VCaP (cell line): ENCODE data around the gene SERPINA9.
"Not testable (repeated sequence)": the region's sequence is repeated elsewhere in the genome, so short reads cannot be mapped to it uniquely, and the experiment has no call there.

Source experiments
- H3K27ac ChIP-seq: fragments of 450-650 bp; 2 replicates; pipeline ENCODE4 v1.5.1; 2017
- CTCF ChIP-seq: fragments of 450-650 bp; conservative IDR thresholded peaks from 2 replicates; pipeline ENCODE4 v1.5.1; 2017; ENCODE audit warnings: mild to moderate bottlenecking, moderate library complexity

The SERPINA9 gene

GRCh38 chr14:94515856-94516255 lies 39.9 kb upstream of the SERPINA9 start:
- no peak for TF ChIP-seq CTCF
- H3K27ac ChIP-seq, result no peak overlapping the region

DNA sequence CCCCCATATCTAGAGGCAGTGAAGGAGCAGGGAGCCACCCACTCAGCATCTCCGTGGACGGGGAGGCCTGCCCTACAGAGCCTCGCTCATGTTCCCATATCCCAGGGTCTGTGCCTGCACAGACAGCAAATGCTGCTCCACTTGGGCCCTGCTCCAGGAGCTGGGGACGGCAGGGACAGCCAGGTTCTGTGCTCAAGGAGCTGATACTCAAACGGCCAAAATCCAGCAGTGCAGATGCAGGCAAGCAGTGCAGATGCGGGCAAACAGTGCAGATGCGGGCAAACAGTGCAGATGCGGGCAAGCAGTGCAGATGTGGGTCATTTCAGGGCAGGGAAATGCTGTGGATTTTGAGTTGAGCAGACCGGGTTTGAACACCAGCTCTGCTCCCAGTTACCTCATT lies 39.4 kb upstream of the SERPINA9 start:
- TF ChIP-seq CTCF, result no peak
- no peak overlapping the region for H3K27ac ChIP-seq

DNA sequence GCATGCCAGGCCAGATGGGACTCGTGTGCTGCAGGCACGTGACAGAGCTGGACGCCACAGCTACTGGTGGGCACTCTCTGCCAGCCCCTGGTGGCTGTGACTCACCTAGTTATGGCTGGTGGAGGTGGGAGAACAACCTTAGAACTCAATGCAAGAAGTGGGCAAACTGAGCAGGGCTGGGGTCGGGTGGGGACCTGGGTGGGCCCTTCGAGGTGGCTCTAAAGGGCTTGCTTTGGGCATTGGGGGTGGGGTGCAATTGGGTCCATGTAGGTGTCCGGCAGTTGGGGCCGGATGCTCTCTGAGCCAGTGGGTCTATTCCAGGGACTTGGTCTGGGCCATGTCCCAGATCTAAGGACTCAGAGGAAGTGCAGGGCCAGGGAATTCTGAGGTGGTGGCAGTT lies 38.4 kb upstream of the SERPINA9 start:
- H3K27ac ChIP-seq, result no peak overlapping the region
- no peak for TF ChIP-seq CTCF

- H3K27ac ChIP-seq, result not testable (repeated sequence)
These were observed 34.5 kb upstream of the SERPINA9 start for GRCh38 chr14:94510481-94510880.

GRCh38 chr14:94509356-94509755 lies 33.4 kb upstream of the SERPINA9 start, which contains the start of gene SERPINA12:
Gene SERPINA12, minus strand, starts transcription at chr14:94509469. Its CDS starts 11,072 bp downstream, at chr14:94498397.
- H3K27ac ChIP-seq, result no peak within 1 kb of the TSS
- TF ChIP-seq CTCF, result no peak

DNA sequence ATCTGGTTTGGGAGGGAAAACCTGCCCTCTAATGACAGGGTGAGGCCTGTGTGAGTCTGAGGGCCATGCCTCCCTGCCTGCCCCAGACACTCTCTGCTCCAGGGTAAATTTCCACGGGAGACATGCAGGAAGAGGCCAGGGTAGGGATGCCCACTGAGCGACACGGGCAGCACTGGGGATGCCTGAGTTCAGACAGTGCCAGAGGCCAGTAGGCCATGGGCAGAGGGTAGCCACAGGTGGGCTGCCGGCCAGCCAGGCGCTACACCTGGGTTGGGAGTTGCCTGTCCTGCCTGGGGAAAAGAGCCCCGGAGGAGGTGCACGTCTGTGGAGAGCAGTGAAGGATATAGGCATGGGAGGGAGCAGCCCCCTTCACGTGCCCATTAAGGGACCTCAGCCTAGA lies 29.6 kb upstream of the SERPINA9 start:
- TF ChIP-seq CTCF, result no peak
- no peak overlapping the region for H3K27ac ChIP-seq

DNA sequence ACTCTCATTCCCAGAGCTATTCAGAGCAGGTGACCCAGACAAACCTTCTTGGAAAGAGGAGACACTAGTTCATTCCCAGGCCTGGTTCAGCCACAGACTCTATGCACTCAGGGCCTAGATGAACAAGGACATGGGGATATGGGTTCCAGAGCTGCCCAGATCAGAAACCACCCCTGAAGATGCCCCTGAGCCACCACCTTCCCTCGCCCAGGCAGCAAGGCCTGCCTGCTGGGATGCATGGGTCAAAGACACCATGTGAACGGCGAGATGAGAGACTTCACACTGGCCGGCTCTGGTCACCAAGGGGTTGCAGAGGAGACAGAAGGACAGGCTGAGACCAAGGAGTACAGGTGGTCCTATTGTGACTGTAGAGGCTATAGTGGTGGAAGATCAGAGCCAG lies 29.2 kb upstream of the SERPINA9 start:
- no peak overlapping the region for H3K27ac ChIP-seq
- no peak for TF ChIP-seq CTCF

- no peak for TF ChIP-seq CTCF
- no peak overlapping the region for H3K27ac ChIP-seq
These were observed 25.9 kb upstream of the SERPINA9 start for GRCh38 chr14:94501588-94502516.
